SU-DHL-6 (cell line): Measurements from ENCODE around the gene HTR5A.
"Not testable (repeated sequence)": the region's sequence is repeated elsewhere in the genome, so short reads cannot be mapped to it uniquely, and the experiment has no call there.

Experiments
- H2AFZ ChIP-seq: fragments of 200-600 bp; sonication (generic); 2 replicates; pipeline ENCODE4 v1.6.1; 2014; ENCODE audit warnings: low read depth, mild to moderate bottlenecking, moderate library complexity, mixed read lengths, antibody characterized with exemption, low read length; ENCODE audit not compliant: severe bottlenecking
- H3F3A ChIP-seq: fragments of 200-600 bp; shearing (Covaris generic); 2 replicates; pipeline ENCODE4 v1.6.0; 2016; ENCODE audit warnings: antibody characterized with exemption, mild to moderate bottlenecking; ENCODE audit not compliant: insufficient read depth
- H3K27ac ChIP-seq: fragments of 200-600 bp; sonication (generic); 2 replicates; pipeline ENCODE4 v1.5.1; 2016; ENCODE audit warnings: low read depth, mild to moderate bottlenecking, low read length, moderate library complexity, mixed read lengths
- H3K27me3 ChIP-seq: fragments of 200-600 bp; sonication (generic), shearing (Covaris generic); 2 replicates; pipeline ENCODE4 v1.6.0; 2014; ENCODE audit warnings: mild to moderate bottlenecking, low read length
- H3K36me3 ChIP-seq: fragments of 200-600 bp; sonication (generic); 2 replicates; pipeline ENCODE4 v1.6.1; 2014; ENCODE audit warnings: mild to moderate bottlenecking, low read length, mixed read lengths
- H3K4me2 ChIP-seq: fragments of 300-600, 200-600 bp; shearing (Covaris generic), sonication (generic); 2 replicates; pipeline ENCODE4 v1.6.0; 2014; ENCODE audit warnings: low read length, low read depth, mild to moderate bottlenecking; ENCODE audit not compliant: poor library complexity, severe bottlenecking
- H3K4me3 ChIP-seq: fragments of 200-600 bp; sonication (generic); 2 replicates; pipeline ENCODE4 v1.5.1; 2014; ENCODE audit warnings: antibody characterized with exemption, low read length, mild to moderate bottlenecking, mixed read lengths; ENCODE audit not compliant: insufficient read depth, poor library complexity, severe bottlenecking
- H3K79me2 ChIP-seq: fragments of 200-600 bp; sonication (generic); 2 replicates; pipeline ENCODE4 v1.6.1; 2014; ENCODE audit warnings: mild to moderate bottlenecking, low read length, moderate library complexity; ENCODE audit not compliant: insufficient read depth
- H3K9ac ChIP-seq: fragments of 200-600 bp; sonication (generic); 2 replicates; pipeline ENCODE4 v1.7.0; 2014; ENCODE audit warnings: mild to moderate bottlenecking, low read length
- H3K9me2 ChIP-seq: fragments of 200-600 bp; sonication (generic); replicated peaks from 2 replicates; pipeline ENCODE4 v1.6.1; 2014; ENCODE audit warnings: low read length; ENCODE audit not compliant: insufficient read depth
- H3K9me3 ChIP-seq: fragments of 200-600 bp; sonication (generic); 2 replicates; pipeline ENCODE4 v1.6.1; 2014; ENCODE audit warnings: low read length, mixed read lengths; ENCODE audit not compliant: insufficient read depth
- H4K20me1 ChIP-seq: fragments of 200-600 bp; sonication (generic); 2 replicates; pipeline ENCODE4 v1.6.1; 2014; ENCODE audit warnings: low read depth, mild to moderate bottlenecking, antibody characterized with exemption, low read length, moderate library complexity, mixed read lengths
- EZH2phosphoT487 ChIP-seq: fragments of 200-600 bp; sonication (generic), shearing (Covaris generic); conservative IDR thresholded peaks from 2 replicates; pipeline ENCODE4 v1.6.1; 2018; ENCODE audit warnings: mild to moderate bottlenecking, antibody characterized with exemption, low read length, moderate library complexity, mixed read lengths
- TF ChIP-seq, protein P1 (sequence below): fragments of 200-600 bp; sonication (generic); IDR thresholded peaks from one replicate; pipeline ENCODE4 v1.5.1; 2017; ENCODE audit warnings: antibody characterized with exemption, mild to moderate bottlenecking, low read length, moderate library complexity; ENCODE audit not compliant: insufficient read depth, poor library complexity, severe bottlenecking

The HTR5A gene

DNA sequence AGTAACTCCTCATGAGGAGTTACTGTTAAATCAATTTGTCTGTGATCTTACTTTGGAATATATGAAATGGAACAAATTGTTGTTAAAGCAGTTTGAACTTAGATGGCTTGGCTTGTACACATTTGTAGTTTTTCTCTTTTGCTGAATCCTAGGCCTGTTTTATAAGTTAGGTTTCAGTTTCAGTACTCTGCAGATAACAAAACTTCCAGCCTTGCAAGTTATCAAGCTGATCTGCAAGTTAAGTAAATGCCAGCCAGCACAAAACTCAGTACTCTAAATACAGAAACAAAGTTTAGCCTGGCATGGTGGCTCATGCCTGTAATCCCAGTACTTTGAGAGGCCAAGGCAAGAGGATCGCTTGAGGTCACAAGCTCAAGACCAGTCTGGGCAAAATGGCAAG lies 42.2 kb upstream of the HTR5A start:
- no peaks in the 10 kb centered on the region for H3K27me3 ChIP-seq
- H3F3A ChIP-seq = no peaks in the 10 kb centered on the region
- H3K9ac ChIP-seq = no peak overlapping the region
- H3K36me3 ChIP-seq = no peaks in the 10 kb centered on the region
- H3K4me3 ChIP-seq = no peak overlapping the region
- H4K20me1 ChIP-seq = no peaks in the 10 kb centered on the region
- no peak overlapping the region for H2AFZ ChIP-seq
- no peaks in the 10 kb centered on the region for H3K9me2 ChIP-seq
- TF ChIP-seq, protein P1, sequence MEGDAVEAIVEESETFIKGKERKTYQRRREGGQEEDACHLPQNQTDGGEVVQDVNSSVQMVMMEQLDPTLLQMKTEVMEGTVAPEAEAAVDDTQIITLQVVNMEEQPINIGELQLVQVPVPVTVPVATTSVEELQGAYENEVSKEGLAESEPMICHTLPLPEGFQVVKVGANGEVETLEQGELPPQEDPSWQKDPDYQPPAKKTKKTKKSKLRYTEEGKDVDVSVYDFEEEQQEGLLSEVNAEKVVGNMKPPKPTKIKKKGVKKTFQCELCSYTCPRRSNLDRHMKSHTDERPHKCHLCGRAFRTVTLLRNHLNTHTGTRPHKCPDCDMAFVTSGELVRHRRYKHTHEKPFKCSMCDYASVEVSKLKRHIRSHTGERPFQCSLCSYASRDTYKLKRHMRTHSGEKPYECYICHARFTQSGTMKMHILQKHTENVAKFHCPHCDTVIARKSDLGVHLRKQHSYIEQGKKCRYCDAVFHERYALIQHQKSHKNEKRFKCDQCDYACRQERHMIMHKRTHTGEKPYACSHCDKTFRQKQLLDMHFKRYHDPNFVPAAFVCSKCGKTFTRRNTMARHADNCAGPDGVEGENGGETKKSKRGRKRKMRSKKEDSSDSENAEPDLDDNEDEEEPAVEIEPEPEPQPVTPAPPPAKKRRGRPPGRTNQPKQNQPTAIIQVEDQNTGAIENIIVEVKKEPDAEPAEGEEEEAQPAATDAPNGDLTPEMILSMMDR = no peak
- TF ChIP-seq EZH2phosphoT487 = no peak
- H3K27ac ChIP-seq = no peak overlapping the region
- H3K9me3 ChIP-seq = no peaks in the 10 kb centered on the region
- H3K79me2 ChIP-seq = no peaks in the 10 kb centered on the region
- no peak overlapping the region for H3K4me2 ChIP-seq

- H3K79me2 ChIP-seq = no peaks in the 10 kb centered on the region
- H3K4me2 ChIP-seq = no peak overlapping the region
- H4K20me1 ChIP-seq = no peaks in the 10 kb centered on the region
Measured at GRCh38 chr7:155032978-155033377, 37.1 kb upstream of the HTR5A start.

GRCh38 chr7:155034495-155034894 lies 35.6 kb upstream of the HTR5A start:
- H3K4me2 ChIP-seq, H3F3A ChIP-seq, H4K20me1 ChIP-seq, H3K36me3 ChIP-seq, H3K27me3 ChIP-seq, H3K9ac ChIP-seq, H2AFZ ChIP-seq, H3K79me2 ChIP-seq, H3K9me3 ChIP-seq, H3K27ac ChIP-seq, H3K4me3 ChIP-seq, H3K9me2 ChIP-seq: not testable (repeated sequence)

More at GRCh38 chr7:155032978-155033377, 37.1 kb upstream of the HTR5A start:
- Histone ChIP-seq H2AFZ (no peak overlapping the region), H3K36me3 (no peaks in the 10 kb centered on the region), H3K27me3 (no peaks in the 10 kb centered on the region), H3K9me3 (no peaks in the 10 kb centered on the region), H3K9me2 (no peaks in the 10 kb centered on the region), H3K9ac (no peak overlapping the region), H3K27ac (no peak overlapping the region), H3F3A (no peaks in the 10 kb centered on the region), H3K4me3 (no peak overlapping the region)
- TF ChIP-seq EZH2phosphoT487 = no peak
- TF ChIP-seq, protein P1 = no peak

GRCh38 chr7:155038335-155038734 lies 31.8 kb upstream of the HTR5A start:
- Histone ChIP-seq H3K9me2 (no peaks in the 10 kb centered on the region), H4K20me1 (no peaks in the 10 kb centered on the region), H3K9ac (no peak overlapping the region), H3K27ac (no peak overlapping the region), H3F3A (no peaks in the 10 kb centered on the region), H3K4me2 (no peak overlapping the region), H3K27me3 (peaks cover 4% of the 10 kb centered on the region; the same call in 1 of the 2 replicates), H3K9me3 (no peaks in the 10 kb centered on the region), H3K36me3 (no peaks in the 10 kb centered on the region), H3K79me2 (no peaks in the 10 kb centered on the region), H2AFZ (no peak overlapping the region), H3K4me3 (no peak overlapping the region)
- TF ChIP-seq EZH2phosphoT487 = no peak
- TF ChIP-seq, protein P1 = no peak
